ENCODE results near the gene KANK2.

Gene KANK2

GRCh38 chr19:11116507-11116906 is 80.8 kb downstream of the KANK2 start:
- Histone ChIP-seq H4K20me1 (ENCODE audit: insufficient read depth, low read length) (no peaks in the 10 kb centered on the region), H3K9me3 (ENCODE audit: low read length) (no peaks in the 10 kb centered on the region), H2AFZ (ENCODE audit: low read length) (no peak overlapping the region), H3K4me3 (ENCODE audit: low read depth, low read length, poor library complexity, severe bottlenecking) (no peak overlapping the region), H3K27me3 (ENCODE audit: insufficient read depth, low read length) (no peaks in the 10 kb centered on the region), H3F3A (ENCODE audit: insufficient read depth, low read length) (no peaks in the 10 kb centered on the region), H3K36me3 (ENCODE audit: insufficient read depth, low read length) (peaks cover 98% of the 10 kb centered on the region), H3K4me1 (ENCODE audit: insufficient read depth, low read length, severe bottlenecking) (no peaks in the 10 kb centered on the region), H3K27ac (ENCODE audit: low read depth, low read length, poor library complexity, severe bottlenecking) (no peak overlapping the region), H3K9me2 (ENCODE audit: low read depth, low read length) (no peaks in the 10 kb centered on the region), H3K79me2 (ENCODE audit: insufficient read depth, low read length) (no peaks in the 10 kb centered on the region), H3K4me2 (ENCODE audit: low read length) (no peak overlapping the region), H3K9ac (ENCODE audit: low read length) (no peak overlapping the region)
- TF ChIP-seq EZH2 (IDR thresholded peaks at IDR 0.05; ENCODE audit: borderline replicate concordance, low read length) (no peak), CTCF (IDR thresholded peaks at IDR 0.05; ENCODE audit: low read length) (no peak)

GRCh38 chr19:11115895-11116446 is 81.4 kb downstream of the KANK2 start:
- no peaks in the 10 kb centered on the region for H3F3A ChIP-seq (ENCODE audit: insufficient read depth, low read length)
- no peaks in the 10 kb centered on the region for H4K20me1 ChIP-seq (ENCODE audit: insufficient read depth, low read length)
- H3K9me3 ChIP-seq (ENCODE audit: low read length), result no peaks in the 10 kb centered on the region
- no peaks in the 10 kb centered on the region for H3K27me3 ChIP-seq (ENCODE audit: insufficient read depth, low read length)
- TF ChIP-seq CTCF (IDR thresholded peaks at IDR 0.05; ENCODE audit: low read length), result no peak
- TF ChIP-seq EZH2 (IDR thresholded peaks at IDR 0.05; ENCODE audit: borderline replicate concordance, low read length), result no peak
- no peak overlapping the region for H2AFZ ChIP-seq (ENCODE audit: low read length)
- no peak overlapping the region for H3K4me2 ChIP-seq (ENCODE audit: low read length)
- no peak overlapping the region for H3K27ac ChIP-seq (ENCODE audit: low read depth, low read length, poor library complexity, severe bottlenecking)
- H3K4me3 ChIP-seq (ENCODE audit: low read depth, low read length, poor library complexity, severe bottlenecking), result no peak overlapping the region
- H3K36me3 ChIP-seq (ENCODE audit: insufficient read depth, low read length), result peaks cover 98% of the 10 kb centered on the region
- H3K4me1 ChIP-seq (ENCODE audit: insufficient read depth, low read length, severe bottlenecking), result no peaks in the 10 kb centered on the region
- H3K79me2 ChIP-seq (ENCODE audit: insufficient read depth, low read length), result no peaks in the 10 kb centered on the region
- no peak overlapping the region for H3K9ac ChIP-seq (ENCODE audit: low read length)
- H3K9me2 ChIP-seq (ENCODE audit: low read depth, low read length), result no peaks in the 10 kb centered on the region

- H2AFZ ChIP-seq (ENCODE audit: low read length), result no peak overlapping the region
- H3K9ac ChIP-seq (ENCODE audit: low read length), result no peak overlapping the region
- no peaks in the 10 kb centered on the region for H3K9me2 ChIP-seq (ENCODE audit: low read depth, low read length)
- H3K27me3 ChIP-seq (ENCODE audit: insufficient read depth, low read length), result no peaks in the 10 kb centered on the region
- no peaks in the 10 kb centered on the region for H3K79me2 ChIP-seq (ENCODE audit: insufficient read depth, low read length)
- no peaks in the 10 kb centered on the region for H4K20me1 ChIP-seq (ENCODE audit: insufficient read depth, low read length)
- no peaks in the 10 kb centered on the region for H3K9me3 ChIP-seq (ENCODE audit: low read length)
- H3K4me2 ChIP-seq (ENCODE audit: low read length), result no peak overlapping the region
- H3F3A ChIP-seq (ENCODE audit: insufficient read depth, low read length), result no peaks in the 10 kb centered on the region
- no peak overlapping the region for H3K27ac ChIP-seq (ENCODE audit: low read depth, low read length, poor library complexity, severe bottlenecking)
- H3K36me3 ChIP-seq (ENCODE audit: insufficient read depth, low read length), result peaks cover 98% of the 10 kb centered on the region
- TF ChIP-seq EZH2 (IDR thresholded peaks at IDR 0.05; ENCODE audit: borderline replicate concordance, low read length) (no peak), CTCF (IDR thresholded peaks at IDR 0.05; ENCODE audit: low read length) (no peak)
- no peak overlapping the region for H3K4me3 ChIP-seq (ENCODE audit: low read depth, low read length, poor library complexity, severe bottlenecking)
- no peaks in the 10 kb centered on the region for H3K4me1 ChIP-seq (ENCODE audit: insufficient read depth, low read length, severe bottlenecking)
Measured at GRCh38 chr19:11115042-11115441, 82.3 kb downstream of the KANK2 start.

Measured in OCI-LY1 (cell line).